Measurements from ENCODE around the gene LSM10.

LSM10 gene

DNA sequence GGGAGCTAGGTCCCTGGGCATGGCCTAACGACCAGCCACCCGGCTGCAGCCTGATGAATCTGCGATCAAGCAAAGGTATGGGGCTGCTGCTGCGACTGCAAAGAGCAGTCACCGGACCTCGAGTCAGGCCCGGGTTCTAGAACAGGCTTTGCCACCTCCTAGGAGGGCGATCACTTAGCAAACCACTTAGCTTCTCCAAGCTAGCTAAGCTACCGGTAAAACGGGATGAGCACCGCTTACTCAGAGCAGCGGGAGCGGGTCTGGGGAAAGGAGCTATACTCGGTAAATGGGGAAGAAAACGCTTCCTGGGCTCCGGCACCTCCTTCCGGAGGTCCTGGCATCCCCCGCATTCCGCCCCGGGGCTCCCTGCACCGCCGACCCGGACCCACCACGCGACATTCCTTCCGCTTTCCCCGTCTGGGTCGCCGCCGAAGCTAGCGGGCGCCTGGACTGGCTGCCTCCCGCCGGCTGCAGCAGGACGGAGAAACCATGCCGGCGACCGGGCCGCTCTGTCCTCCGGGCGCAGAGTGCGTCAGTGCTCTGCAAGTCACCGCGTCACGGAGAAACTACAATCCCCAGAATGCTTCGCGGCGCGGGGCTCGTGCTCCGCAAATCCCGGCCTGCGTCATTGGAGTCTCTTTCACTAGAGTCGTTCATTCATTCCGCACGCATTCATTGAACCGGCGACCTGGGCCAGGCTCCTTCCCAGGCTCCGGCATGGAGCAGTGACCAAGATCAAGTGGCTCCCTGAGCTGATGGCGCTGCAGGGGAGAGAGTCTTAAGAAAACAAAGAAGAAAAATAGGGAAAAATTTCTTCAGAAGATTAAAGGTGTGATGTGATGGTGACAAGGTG, at the start of gene LSM10:
Gene LSM10 (minus strand): TSS at position 531 of the 853 bp plus-strand sequence. CDS start 3,779 bp downstream, outside the sequence.
- peak; percentile 96 for DNase-seq

DNA sequence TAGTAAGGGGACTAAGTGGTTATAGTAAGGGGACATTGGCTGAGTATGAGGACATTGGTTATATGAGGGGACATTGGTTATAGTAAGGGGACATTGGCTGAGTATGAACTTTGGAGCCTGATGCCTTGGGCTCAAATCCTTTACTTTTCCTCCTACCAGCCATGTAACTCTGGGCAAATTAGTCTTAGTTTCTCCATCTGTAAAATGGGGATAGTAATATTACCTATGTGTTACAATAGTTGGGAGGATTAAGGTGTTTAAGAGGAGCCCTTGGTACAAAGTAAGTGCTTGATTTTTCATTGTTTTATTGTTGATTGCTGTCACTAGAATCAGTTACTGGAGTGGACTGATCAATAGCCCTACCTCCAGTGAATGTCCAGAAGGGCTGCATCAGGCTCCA, 49.7 kb upstream of the LSM10 start:
- no peak for DNase-seq

DNA sequence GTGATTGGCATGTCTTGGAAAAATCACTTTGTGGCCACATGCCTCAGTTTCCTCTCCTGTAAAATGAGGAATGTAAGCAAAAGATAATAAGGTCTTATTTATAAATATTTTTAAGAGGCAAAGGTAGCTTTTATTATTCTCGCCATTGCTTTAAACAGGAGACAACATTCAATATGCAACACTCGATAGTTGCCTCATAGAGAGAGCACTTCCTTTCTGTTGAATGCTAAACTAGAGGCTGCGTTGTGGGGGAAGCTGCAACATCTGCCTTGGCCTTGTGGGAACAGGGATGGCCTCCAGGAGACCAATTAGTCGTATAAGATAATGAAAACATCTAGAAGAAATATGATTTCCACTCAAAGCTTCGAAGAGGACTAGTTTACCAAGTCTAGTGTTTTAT, 49.0 kb upstream of the LSM10 start:
- no peak for DNase-seq

DNA sequence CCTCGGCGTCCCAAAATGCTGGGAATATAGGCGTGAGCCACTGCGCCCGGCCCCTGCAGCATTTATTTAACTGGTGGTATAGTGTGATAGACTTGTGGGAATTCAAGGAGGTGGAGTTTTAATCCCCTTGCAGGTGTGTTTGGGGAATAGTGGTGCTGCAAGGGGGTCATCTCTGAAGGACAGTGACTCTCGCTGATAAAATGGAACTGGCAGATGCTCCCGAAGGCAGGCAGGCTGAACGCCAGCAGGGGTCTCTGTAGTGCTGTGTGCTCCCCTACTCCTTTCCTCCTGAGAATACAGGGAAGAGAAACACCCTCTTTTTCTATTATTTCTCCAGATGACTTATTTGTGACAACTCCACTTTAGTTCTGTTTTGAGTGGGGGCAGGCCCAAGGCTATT, 48.6 kb upstream of the LSM10 start:
- DNase-seq, result peak; percentile 36

DNA sequence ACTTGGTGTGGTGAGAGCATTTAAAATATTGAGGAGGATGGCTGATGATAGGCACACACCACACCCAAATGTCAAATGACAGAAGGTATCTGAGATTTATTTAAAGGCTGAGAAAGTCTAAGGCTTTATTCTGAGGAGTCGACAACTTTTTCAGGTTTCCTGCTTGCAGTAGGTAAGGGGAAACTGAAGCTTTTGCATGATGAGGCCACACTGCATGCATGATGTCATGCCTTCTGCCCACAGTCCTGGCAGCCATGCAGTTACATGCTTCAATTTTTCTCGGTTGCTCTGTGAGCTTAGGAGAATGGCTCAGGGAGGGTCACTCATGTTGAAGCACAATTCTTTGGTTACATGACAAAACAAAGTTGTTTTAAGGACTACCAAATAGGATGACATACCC, 45.6 kb upstream of the LSM10 start:
- no peak for DNase-seq

DNA sequence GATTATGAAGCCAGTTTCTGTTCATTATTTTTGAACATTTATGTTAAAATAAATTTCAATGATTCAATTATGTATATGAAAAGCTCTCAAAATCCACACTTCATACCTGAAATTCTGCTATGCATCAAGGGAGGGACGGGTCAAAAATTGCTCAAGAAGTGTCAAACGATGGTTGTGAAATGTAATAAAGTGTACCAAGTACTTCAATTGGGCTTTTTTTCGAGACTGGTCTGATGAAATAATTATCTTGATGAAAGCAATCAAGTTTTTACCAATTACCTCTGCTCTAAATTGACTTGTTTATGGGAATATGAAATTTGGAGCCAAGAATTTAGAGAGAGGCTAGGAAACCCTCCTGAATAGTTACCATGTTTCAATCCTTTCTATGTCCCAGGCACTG, 44.6 kb upstream of the LSM10 start:
- DNase-seq, result no peak

DNA sequence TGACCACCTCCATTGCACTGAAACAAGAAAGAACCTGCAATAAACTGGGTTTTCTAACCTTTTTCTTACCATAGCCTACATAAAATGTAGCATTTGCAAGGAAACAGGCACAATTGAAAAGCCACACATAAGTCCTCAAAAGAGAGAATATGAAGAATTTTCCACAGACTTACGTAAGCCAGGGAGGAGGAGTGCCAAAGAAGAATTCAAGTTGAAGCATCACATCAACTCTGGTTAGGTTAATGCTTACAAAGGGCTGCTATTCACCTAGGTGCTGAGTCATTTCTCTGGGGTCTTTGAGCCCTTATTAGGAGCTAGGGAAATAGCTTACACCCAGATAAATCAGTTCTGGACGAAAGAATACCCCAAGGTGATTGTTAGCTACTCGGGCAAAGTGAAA, 42.9 kb upstream of the LSM10 start:
- DNase-seq, result no peak

DNA sequence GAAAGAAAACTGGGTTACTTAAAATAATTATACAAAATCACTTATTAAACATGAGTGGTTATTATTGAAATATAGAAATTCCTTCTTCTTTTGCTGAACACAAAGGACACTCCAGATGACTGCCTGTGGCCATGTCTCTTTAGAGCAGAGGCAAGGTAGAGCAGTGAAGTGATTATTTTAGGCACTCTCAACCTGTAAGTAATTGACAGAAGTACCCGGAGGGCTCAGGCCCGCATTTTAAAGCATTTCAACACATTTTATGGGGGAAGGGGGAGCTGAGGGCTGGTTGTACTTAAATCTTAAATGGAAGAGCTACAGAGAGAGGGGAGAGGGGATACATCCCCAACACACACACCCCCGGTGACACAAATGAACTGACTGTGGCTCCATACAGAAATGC, 42.3 kb upstream of the LSM10 start:
- DNase-seq, result no peak

DNA sequence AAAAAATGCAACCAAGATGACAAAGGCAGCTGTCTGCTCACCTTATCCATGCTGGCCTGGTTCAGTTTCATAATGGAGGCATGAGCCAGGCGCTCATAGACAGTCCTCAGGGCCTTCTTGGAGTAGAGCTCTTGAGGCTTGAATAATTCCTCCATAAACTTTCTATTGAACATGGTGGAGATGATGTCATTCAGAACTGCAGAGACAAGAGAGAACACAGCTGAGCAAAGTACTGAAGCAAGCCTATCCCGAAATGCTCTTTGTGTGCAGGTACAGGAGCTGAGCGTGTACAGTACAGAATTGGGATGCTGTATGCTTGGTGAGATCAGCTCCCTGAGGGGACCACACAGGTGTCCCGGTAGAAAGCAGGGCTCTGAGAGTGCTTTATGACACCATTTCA, 41.0 kb upstream of the LSM10 start:
- no peak for DNase-seq

DNA sequence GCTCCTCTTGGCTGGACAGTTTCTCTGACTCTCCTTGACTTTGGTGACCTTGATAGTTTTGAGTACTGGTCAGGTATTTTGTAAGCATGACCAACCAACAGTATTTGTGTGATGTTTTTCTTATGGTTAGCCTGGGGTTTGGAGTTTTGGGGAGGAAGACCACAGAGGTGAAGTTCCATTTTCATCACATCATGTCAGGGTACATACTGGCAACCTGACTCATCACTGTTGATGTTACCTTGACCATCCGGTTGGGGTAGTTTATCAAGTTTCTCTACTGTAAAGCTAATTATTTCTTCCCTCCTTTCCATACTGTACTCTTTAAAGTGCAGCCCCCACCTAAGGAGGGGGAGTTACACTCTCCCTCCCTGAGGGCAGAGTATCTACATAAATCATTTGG, 39.1 kb upstream of the LSM10 start:
- DNase-seq, result no peak

DNA sequence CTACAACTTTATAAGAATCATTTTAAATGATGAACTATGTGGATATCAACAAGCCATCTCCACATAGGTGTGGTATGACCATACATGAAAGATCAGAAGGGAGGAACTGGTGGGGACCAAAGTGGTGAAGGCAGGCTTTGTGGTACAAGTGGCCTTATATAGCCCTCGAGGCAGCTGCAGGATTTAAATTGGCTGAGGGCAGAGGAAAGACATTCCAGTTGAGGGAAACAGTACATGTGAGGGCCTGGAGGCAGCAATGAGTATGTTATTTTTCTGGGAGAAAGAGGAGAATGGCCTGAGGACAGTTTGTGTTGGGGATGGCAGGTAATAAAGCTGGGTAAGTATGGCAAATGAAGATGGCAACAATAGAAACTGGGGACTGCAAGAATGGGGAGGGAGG, 35.4 kb upstream of the LSM10 start:
- no peak for DNase-seq

DNA sequence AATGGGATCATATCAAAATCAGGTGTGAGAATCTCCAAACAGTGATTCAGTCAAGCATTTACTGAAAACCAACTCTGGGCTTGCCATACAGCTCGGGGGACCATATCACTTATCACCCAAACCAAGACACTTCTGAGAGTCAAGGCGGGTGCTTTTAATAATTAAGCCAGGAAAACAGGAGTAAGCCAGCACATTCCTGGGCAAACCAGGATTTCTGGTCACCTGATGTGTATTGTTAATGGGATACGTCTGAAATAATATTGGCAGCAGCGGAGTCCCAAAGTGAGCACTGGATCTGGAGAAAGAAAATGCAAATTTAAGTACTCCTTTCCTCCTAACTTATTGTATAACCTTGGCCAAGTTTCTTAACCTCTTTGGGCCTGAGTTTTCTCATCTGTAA, 34.9 kb upstream of the LSM10 start:
- DNase-seq, result no peak

DNA sequence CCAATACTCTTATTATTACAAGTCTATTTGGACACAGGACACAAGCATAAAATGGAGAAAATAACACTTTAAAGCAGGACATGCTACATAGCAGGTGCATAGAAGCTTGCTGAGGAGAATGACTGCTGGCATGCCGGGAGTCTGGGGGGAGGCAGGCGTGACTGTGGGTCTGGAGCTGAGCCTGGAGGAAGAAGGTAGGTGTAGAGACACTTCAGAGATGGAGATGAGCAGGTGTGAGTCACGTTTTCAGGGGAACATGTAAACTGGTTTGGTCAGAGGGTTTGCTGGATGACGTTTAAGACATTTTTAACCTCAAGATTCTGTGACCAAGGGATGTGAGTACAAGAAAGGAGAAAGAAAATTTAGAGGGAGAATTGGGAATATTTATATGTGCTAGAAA, 28.1 kb upstream of the LSM10 start:
- no peak for DNase-seq

DNA sequence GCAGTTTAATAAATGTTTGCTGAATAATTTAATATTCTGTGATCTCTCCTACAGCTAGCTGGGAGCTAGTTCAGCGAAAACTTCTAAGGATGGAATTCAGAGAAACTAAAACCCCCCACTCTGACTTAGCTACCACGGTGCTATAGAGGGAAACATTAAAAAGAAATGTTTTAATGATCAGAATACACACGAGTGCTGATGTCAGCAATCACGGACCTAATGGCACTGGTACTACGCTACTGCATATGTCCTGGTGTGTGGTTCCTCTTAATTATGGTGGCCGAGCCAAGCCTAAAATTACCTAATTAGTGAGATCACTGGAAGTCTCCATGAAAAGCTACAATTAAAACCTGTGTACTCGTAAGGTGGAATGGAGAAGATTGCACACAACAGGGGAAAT, 23.9 kb upstream of the LSM10 start:
- no peak for DNase-seq

DNA sequence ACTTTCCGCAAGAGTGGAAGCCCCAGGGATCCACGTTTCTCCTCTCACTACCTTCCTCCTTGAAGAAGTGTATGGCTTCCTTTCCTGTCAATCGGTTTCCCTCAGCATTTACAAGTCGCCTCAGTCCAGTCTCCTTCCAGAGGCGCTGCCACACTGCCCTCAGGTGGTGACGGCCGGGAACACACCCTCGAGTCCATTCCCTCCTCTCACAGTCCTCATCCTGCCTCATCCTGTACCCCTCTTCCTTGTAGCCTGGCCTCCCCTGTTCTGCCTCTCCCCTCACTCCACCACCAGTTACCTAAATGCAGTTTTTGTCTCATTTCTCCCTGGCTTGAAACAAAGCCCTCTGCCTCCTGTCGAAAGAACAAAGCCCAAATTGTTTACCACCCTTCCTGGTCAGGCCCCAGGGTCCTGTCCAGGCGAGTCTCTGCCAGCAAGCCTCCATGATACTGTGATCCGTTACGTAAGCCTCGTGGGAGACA, 23.2 kb upstream of the LSM10 start:
- DNase-seq, result peak; percentile 86

DNA sequence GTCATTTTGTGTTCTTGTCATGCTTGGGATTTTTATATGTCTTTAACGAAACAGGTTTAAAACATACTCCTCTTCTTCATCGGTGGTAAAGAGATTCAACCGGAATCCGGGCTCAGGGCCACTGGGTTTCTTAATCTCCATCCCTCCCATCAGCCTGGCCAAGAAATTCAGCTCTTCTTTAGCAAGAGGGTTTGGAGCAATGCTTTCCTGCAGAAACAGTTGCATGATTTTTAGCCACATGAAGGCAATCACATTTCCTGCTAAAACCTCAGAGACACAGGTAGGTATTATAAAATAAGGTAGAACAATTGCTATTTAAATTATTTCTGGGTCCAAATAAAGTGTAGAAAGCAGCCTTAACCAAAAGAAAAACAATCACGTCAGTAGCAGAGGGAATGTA, 22.7 kb upstream of the LSM10 start:
- no peak for DNase-seq

DNA sequence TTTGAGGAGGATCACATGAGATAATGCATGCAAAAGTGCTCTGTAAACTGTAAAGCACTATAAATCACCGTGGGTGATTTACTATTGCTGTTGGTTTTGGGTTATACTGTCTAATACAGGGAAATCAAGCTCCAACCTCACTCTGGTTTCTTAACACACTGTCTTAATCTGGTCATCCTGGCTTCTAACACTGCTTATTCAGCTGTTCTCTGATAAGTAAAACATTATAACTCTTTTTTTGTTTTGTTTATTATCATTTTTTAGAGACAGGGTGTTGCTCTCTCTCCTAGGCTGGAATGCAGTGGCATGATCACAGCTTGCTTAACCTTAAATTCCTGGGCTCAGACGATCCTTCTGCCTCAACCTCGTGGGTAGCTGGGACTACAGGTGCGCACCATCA, 21.9 kb upstream of the LSM10 start:
- no peak for DNase-seq

DNA sequence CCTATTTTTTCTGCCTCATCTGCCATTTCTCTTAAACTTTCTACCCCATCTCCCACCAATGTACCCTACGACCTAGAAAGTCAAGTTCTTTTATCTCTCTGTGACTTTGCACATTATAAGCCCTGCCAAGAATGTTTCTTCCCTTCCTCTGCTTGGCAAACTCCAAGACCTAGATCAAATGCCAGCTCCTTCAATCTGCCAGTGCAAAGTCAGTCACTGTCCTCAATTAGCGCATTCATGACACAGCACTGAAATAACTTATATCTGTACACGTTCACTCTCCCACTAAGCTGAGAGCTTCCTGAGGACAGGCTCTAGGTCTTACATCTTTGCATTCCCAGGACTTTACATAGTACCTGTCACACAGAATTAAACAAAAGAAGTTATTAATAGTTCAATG, 21.4 kb upstream of the LSM10 start:
- DNase-seq, result no peak

DNA sequence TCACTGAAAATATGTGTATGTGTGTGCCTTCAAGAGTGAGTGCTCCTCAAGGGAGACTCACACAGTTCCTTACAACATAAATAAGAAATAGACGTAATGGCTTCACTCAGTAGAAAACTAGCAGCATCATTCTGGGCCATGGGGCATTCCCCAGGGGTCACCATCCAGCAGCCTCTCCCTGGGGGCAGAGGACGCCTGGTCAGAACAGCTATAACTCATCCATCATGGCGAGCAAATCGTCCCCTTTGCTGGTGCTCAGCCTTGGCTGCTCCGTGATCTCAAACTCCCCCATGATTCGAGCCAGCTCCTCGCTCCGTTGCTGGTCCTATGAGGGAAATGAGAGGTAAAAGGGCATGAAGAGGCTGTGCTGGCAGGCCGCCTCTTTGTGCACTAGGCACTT, 20.2 kb upstream of the LSM10 start:
- DNase-seq, result no peak

DNA sequence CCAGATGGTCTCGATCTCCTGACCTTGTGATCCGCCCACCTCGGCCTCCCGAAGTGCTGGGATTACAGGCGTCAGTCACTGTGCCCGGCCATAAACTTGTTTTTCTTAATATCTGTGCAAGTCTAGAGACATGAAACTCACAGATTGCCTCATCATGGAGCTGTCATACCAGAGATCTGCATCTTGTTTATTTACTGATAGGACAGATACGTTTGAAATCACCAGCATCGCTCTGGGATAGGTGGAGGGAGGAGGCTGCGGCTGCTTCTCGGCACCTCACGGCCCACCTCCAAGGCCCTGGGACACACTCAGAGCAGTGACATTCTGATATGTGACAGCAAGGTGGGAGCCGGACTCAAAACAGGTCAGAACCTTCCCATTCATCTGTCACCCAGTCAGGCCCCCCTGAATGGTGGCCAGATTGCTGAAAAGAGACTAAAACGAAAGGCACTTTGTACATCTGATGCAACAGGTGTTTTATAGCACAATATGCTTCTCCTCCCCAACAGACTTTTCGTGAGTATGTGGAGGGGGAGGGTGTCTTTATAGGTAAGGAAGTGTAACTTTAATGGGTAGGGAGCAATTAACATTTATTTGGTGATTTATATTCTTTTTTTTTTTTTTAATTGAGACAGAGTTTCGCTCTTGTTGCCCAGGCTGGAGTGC, 18.1 kb upstream of the LSM10 start:
- DNase-seq, result no peak

DNA sequence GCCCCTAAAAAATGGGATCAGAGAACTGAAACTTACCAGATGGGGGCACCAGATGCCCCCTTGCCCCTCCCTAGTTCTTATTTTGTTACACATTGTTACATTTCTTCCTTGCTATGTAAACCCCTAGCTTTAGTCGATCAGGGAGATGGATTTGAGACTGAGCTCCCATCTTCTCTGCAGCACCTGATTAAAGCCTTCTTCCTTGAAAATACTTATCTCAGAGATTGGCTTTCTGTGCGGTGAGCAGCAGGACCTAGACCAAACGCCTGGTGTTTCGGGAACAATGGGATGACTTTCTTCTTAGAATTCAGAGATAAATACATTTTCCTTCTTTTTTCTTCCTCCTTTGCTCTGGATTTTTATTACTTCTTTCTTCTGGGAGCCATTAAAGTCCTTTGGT, 16.7 kb upstream of the LSM10 start:
- no peak for DNase-seq

DNA sequence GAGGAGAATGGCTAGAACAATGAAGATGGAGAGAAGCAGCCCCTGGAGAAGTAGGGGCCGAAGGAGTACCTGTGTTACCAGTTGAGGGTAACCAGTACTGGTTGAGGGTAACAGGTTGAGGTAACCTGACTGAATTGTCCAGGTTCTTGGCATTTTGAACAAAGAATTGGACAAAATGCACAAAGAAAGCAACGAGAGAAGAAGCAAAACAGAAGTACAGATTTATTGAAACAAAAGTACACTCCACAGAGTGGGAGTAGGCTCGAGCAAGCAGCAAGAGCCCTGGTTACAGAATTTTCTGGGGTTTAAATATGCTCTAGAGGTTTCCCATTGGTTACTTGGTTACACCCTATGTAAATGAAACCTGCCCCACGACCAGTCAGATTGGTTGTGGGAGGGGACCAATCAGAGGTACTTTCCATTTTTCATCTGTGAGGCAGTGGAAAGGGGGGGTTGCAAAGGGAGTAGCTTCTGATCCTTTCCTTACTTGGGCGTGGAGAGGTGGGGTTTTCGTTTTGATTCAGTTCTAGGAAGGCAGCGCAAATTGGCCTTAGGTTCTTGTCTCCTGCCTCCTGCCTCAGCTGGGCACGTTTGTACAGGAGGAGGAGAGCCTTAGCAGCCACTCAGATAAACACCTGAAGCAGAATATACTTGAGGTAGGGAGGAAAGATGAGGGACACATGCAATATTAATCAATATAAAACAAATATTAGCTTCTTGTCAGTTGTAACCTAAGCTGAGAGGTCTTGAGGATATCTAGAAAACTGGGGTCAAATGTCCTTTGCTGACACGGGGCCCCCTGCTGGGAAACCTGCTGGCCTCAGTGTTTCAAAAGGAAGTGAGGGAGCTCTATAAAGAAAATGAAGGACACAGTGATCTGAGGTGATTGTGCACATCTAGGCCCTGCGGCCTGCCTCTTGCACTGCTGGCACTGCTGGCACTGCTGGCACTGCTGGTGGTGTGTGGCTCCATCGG, 14.3 kb upstream of the LSM10 start:
- no peak for DNase-seq

DNA sequence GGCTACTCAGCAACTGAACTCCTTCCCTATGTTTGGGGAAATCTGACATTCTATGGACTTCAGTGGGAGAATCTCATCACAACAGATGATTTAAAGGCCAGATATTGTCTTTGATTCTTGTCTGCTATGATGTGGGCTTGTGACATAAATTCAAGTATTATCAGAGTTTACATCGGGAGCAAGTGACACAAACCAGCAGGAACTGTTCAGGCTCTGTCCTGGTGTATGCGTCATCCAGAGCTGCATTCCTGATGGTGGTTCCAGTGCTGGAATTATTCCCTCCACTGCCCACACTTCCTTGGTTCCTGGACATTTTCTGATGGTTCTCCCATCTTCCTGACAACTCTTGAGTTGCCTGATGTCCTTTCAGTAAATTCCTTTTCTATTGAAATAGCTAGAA, 10.8 kb upstream of the LSM10 start:
- no peak for DNase-seq
